GM10248 (cell line): Measurements from ENCODE around the gene NECAB2.

Source experiments
- CTCF ChIA-PET: fragments of 300-600 bp; sonication (Branson Sonifier 250); formaldehyde crosslinking; extraction: SDS; loops from one replicate; lab custom pipeline; 2021; ENCODE audit warnings: antibody characterized with exemption; lab: Yijun Ruan, JAX
- POLR2A ChIA-PET: fragments of 350-650 bp; sonication (Branson Sonifier 250); formaldehyde crosslinking; extraction: SDS; loops from one replicate; lab custom pipeline; 2020; ENCODE audit warnings: antibody characterized with exemption; lab: Yijun Ruan, JAX
- DNase-seq: peaks from one replicate; pipeline ENCODE4 v3.0.0; 2012; ENCODE audit errors: extremely low spot score
- CTCF ChIP-seq: IDR thresholded peaks from 2 replicates; pipeline ENCODE4 v1.5.1; 2012; ENCODE audit warnings: mild to moderate bottlenecking, low read depth; ENCODE audit errors: extremely low read depth, missing control alignments, control extremely low read depth

Gene NECAB2

GRCh38 chr16:84047206-84047605 is 79.2 kb downstream of the NECAB2 start:
- no peak for DNase-seq
- CTCF ChIA-PET: interaction anchor here (1.4 to 1.6 kb wide), 2 partner anchors 11 to 16 kb away, joined by 3 read pairs; no protein-coding TSS in a partner anchor
- POLR2A ChIA-PET: no interaction called here
- no peak for TF ChIP-seq CTCF

- no peak for TF ChIP-seq CTCF
- ChIA-PET POLR2A (no interaction called here), CTCF (interaction anchor here (1.4 kb wide), 1 partner anchor 16 kb away, joined by 3 read pairs; no protein-coding TSS in a partner anchor)
- no peak for DNase-seq
Measured at GRCh38 chr16:84047626-84048025, 79.6 kb downstream of the NECAB2 start.

GRCh38 chr16:84048270-84048669 is 80.2 kb downstream of the NECAB2 start:
- no peak for DNase-seq
- ChIA-PET CTCF (no interaction called here), POLR2A (no interaction called here)
- TF ChIP-seq CTCF: no peak

GRCh38 chr16:84048871-84049270 is 80.8 kb downstream of the NECAB2 start:
- no peak for DNase-seq
- POLR2A ChIA-PET: no interaction called here
- CTCF ChIA-PET: no interaction called here
- TF ChIP-seq CTCF: no peak

- TF ChIP-seq CTCF: no peak
- POLR2A ChIA-PET: no interaction called here
- CTCF ChIA-PET: no interaction called here
- DNase-seq: no peak
Measured at GRCh38 chr16:84049403-84050060, 81.5 kb downstream of the NECAB2 start.

- TF ChIP-seq CTCF: no peak
- ChIA-PET POLR2A (no interaction called here), CTCF (interaction anchor here (1.2 kb wide), 1 partner anchor 9 kb away, joined by 3 read pairs; no protein-coding TSS in a partner anchor)
- no peak for DNase-seq
Measured at GRCh38 chr16:84050316-84050715, 82.3 kb downstream of the NECAB2 start.
